NCI-H446 treated with DMSO at 0.1 percent for 48 hours (cell line): ENCODE data around the gene HSPBP1.

ENCODE experiments used
- DNase-seq: peaks from one replicate; lab custom pipeline; 2025; lab: John Stamatoyannopoulos, UW

The HSPBP1 gene

GRCh38 chr19:55279770-55280643 lies at the start of gene HSPBP1:
Gene HSPBP1 (minus strand): TSS chr19:55280110. CDS start chr19:55279608, 502 bp downstream.
- DNase-seq, result peak; percentile 95

GRCh38 chr19:55328774-55329318 lies 48.9 kb upstream of the HSPBP1 start:
- peak; percentile 22 for DNase-seq

GRCh38 chr19:55325172-55325571 lies 45.3 kb upstream of the HSPBP1 start, which contains the start of gene TMEM150B:
Gene TMEM150B (minus strand): TSS chr19:55325341. CDS start chr19:55321036, 4,305 bp downstream.
- DNase-seq, result no peak

- no peak for DNase-seq
Observed at GRCh38 chr19:55324662-55325061, 44.8 kb upstream of the HSPBP1 start.

- DNase-seq, result no peak
Observed at GRCh38 chr19:55322204-55322885, 42.4 kb upstream of the HSPBP1 start.

GRCh38 chr19:55321466-55322137 lies 41.7 kb upstream of the HSPBP1 start:
- no peak for DNase-seq

GRCh38 chr19:55320844-55321419 lies 41.0 kb upstream of the HSPBP1 start:
- no peak for DNase-seq

GRCh38 chr19:55319785-55320184 lies 39.9 kb upstream of the HSPBP1 start:
- DNase-seq, result no peak

- DNase-seq, result no peak
Observed at GRCh38 chr19:55316646-55317045, 36.7 kb upstream of the HSPBP1 start.

- DNase-seq, result no peak
Observed at GRCh38 chr19:55315956-55316525, 36.1 kb upstream of the HSPBP1 start.

GRCh38 chr19:55314396-55314795 lies 34.5 kb upstream of the HSPBP1 start:
- DNase-seq, result no peak

- DNase-seq, result no peak
Observed at GRCh38 chr19:55312621-55313512, 33.0 kb upstream of the HSPBP1 start.

- DNase-seq, result no peak
Observed at GRCh38 chr19:55311797-55312196, 31.9 kb upstream of the HSPBP1 start.

GRCh38 chr19:55311397-55311796 lies 31.5 kb upstream of the HSPBP1 start:
- DNase-seq, result no peak

- DNase-seq, result no peak
Observed at GRCh38 chr19:55310498-55310897, 30.6 kb upstream of the HSPBP1 start.

- no peak for DNase-seq
Observed at GRCh38 chr19:55309448-55309847, 29.5 kb upstream of the HSPBP1 start.

- no peak for DNase-seq
Observed at GRCh38 chr19:55308281-55308680, 28.4 kb upstream of the HSPBP1 start.

GRCh38 chr19:55306712-55307111 lies 26.8 kb upstream of the HSPBP1 start:
- no peak for DNase-seq

- DNase-seq, result no peak
Observed at GRCh38 chr19:55305983-55306562, 26.2 kb upstream of the HSPBP1 start.

GRCh38 chr19:55305491-55305890 lies 25.6 kb upstream of the HSPBP1 start:
- DNase-seq, result no peak
